ENCODE results near the gene RGPD4.
"Not testable (repeated sequence)": the region's sequence is repeated elsewhere in the genome, so short reads cannot be mapped to it uniquely, and the experiment has no call there.

The RGPD4 gene

DNA sequence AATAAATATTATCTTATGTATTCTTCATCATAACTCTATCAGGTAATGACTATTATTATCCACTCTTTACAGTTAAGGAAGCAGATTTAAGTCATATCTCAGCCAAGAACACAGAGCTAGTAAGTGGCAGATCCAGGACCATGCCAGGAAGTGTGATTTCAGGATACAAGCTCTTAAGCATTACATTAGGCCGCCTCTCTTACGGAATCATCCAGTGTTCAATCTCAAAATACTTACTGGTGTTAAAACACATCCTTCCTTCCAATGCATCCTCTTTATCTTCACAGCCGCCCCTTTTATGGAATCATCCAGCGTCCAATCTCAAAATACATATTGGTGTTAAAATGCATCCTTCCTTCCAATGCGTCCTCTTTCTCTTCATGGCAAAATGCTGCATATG, 14.7 kb upstream of the RGPD4 start:
- ChIA-PET POLR2A (no interaction called here), CTCF (no interaction called here)
- DNase-seq (ENCODE audit: extremely low spot score), result no peak
- TF ChIP-seq FOXK2 (IDR thresholded peaks at IDR 0.05) (no peak), HDGF (IDR thresholded peaks at IDR 0.05; ENCODE audit: borderline replicate concordance) (no peak), FOXA1 (IDR thresholded peaks at IDR 0.05) (no peak), FOXM1 (IDR thresholded peaks at IDR 0.05; ENCODE audit: borderline replicate concordance) (no peak), NFRKB (IDR thresholded peaks at IDR 0.05) (no peak), L3MBTL2 (conservative IDR thresholded peaks at IDR 0.05) (no peak), LEF1 (IDR thresholded peaks at IDR 0.05; ENCODE audit: borderline replicate concordance) (no peak), ARNT (IDR thresholded peaks at IDR 0.05) (no peak), CTBP1 (IDR thresholded peaks at IDR 0.05; ENCODE audit: borderline replicate concordance) (no peak), ZNF384 (IDR thresholded peaks at IDR 0.05) (no peak), BHLHE40 (IDR thresholded peaks at IDR 0.05; ENCODE audit: borderline replicate concordance) (no peak), SUZ12 (IDR thresholded peaks at IDR 0.05) (no peak)
- TF ChIP-seq, protein P1, sequence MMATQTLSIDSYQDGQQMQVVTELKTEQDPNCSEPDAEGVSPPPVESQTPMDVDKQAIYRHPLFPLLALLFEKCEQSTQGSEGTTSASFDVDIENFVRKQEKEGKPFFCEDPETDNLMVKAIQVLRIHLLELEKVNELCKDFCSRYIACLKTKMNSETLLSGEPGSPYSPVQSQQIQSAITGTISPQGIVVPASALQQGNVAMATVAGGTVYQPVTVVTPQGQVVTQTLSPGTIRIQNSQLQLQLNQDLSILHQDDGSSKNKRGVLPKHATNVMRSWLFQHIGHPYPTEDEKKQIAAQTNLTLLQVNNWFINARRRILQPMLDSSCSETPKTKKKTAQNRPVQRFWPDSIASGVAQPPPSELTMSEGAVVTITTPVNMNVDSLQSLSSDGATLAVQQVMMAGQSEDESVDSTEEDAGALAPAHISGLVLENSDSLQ (IDR thresholded peaks at IDR 0.05), result no peak

DNA sequence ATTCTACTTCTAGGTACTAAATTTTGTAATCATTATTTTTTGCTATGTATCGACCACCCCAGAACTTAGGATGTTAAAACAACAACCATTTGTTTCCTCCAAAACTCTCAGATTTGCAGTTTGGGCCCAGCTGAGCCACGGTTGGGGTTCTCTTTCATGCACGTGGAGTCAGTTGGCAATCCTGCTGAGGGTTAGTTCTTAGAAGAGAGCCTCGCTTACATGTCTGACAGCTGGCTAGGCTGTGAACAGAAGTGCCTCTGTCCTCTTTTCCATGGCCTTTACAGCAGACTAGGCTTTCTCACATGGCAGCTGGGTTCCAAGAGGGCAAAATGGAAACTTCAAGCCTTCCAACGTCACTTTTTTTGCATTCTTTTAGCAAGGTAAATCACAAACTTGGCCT, 9.3 kb upstream of the RGPD4 start:
- DNase-seq (ENCODE audit: extremely low spot score), result no peak
- TF ChIP-seq BHLHE40 (IDR thresholded peaks at IDR 0.05; ENCODE audit: borderline replicate concordance), result no peak
- ChIA-PET POLR2A (no interaction called here), CTCF (no interaction called here)

DNA sequence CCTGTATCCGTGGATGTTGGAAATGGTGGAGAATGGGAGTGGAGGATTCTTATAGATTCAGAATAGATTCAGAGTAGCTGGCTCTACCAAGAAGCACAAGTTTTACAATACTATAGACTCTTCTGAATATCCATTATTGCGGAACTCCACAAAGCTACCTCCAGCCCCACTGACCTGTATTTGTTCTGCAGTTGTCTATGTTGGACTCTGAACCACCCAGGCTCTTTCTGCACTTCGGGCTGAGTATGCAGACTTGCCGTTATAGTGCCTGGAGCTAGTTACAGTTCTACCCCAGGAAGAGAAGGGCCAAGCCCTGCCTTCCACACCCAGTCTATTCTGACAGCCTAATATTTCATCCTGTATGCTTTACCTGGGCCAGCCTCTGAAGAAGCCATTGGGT, 4.4 kb upstream of the RGPD4 start:
- POLR2A ChIA-PET, result no interaction called here
- TF ChIP-seq CTBP1 (IDR thresholded peaks at IDR 0.05; ENCODE audit: borderline replicate concordance) (no peak), LEF1 (IDR thresholded peaks at IDR 0.05; ENCODE audit: borderline replicate concordance) (no peak), ELF4 (IDR thresholded peaks at IDR 0.05) (no peak), FOXM1 (IDR thresholded peaks at IDR 0.05; ENCODE audit: borderline replicate concordance) (no peak), FOXK2 (IDR thresholded peaks at IDR 0.05) (no peak), FOXA1 (IDR thresholded peaks at IDR 0.05) (no peak), HDGF (IDR thresholded peaks at IDR 0.05; ENCODE audit: borderline replicate concordance) (no peak), SUZ12 (IDR thresholded peaks at IDR 0.05) (no peak)
- TF ChIP-seq, protein P1 (IDR thresholded peaks at IDR 0.05), result no peak
- DNase-seq (ENCODE audit: extremely low spot score), result no peak
- CTCF ChIA-PET, result no interaction called here

DNA sequence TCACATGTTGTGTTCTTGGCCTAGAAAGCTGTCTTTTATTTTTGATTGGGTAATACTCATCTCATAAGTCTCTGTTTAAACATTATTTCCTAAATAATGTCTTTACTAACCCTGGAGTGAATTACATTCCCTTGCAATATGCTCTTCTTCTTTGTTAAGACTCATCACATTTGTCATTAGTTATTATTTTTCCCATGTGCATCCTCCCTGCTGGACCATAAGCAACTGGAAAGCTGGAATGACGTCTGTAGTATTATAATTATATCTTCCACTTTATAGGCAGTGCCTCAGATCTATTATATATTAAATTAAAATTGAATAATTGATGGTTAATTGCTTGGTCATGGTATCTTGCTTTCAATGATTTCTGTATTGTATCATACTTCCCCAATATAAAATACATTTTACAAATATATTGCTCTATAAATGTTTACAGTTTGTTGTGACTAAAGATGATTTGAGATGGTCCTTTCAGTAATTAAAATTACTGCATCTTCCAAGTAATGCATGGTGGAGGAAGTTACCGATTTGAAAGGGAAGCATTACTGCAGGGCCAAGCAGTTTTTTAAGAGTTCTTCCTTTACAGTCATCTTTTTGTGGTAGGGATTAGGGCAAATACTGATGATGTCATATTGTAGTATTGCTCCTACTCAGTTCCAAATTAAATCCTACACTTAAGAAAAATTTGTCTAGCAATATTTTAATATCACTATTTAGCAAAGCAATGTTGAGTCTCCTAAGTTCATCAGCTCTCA, 2.1 kb upstream of the RGPD4 start:
- TF ChIP-seq ARNT (IDR thresholded peaks at IDR 0.05) (no peak), FOXK2 (IDR thresholded peaks at IDR 0.05) (no peak), FOXM1 (IDR thresholded peaks at IDR 0.05; ENCODE audit: borderline replicate concordance) (no peak), BHLHE40 (IDR thresholded peaks at IDR 0.05; ENCODE audit: borderline replicate concordance) (no peak), HDGF (IDR thresholded peaks at IDR 0.05; ENCODE audit: borderline replicate concordance) (no peak), L3MBTL2 (conservative IDR thresholded peaks at IDR 0.05) (no peak)
- TF ChIP-seq, protein P1 (IDR thresholded peaks at IDR 0.05), result no peak
- POLR2A ChIA-PET, result no interaction called here
- DNase-seq (ENCODE audit: extremely low spot score), result no peak
- CTCF ChIA-PET, result no interaction called here

DNA sequence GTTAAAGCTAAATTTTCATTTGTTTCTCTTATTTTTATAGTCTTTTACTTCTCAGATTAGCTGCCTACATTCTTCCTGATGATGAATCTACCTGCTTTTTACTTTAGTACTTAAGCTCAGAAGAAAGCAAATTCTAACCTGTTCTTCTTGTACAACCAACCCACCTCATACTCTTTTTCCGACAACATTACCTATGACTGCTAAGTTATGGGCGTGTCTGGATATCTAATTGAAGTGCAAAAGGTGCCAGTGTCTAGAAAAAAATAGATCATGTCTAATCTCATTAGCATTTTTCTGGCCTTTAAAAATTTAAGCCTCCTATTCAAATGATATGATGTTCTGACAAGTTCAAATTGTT, 1.5 kb upstream of the RGPD4 start:
- ChIA-PET CTCF (no interaction called here), POLR2A (no interaction called here)
- DNase-seq (ENCODE audit: extremely low spot score), result no peak
- TF ChIP-seq, protein P1 (IDR thresholded peaks at IDR 0.05), result no peak
- no peak for TF ChIP-seq HDGF (IDR thresholded peaks at IDR 0.05; ENCODE audit: borderline replicate concordance)
- TF ChIP-seq TARDBP (IDR thresholded peaks at IDR 0.05), result no peak
- TF ChIP-seq SUZ12 (IDR thresholded peaks at IDR 0.05), result no peak
- TF ChIP-seq ZNF384 (IDR thresholded peaks at IDR 0.05), result no peak
- TF ChIP-seq FOXA1 (IDR thresholded peaks at IDR 0.05), result no peak
- no peak for TF ChIP-seq L3MBTL2 (conservative IDR thresholded peaks at IDR 0.05)
- TF ChIP-seq ELF4 (IDR thresholded peaks at IDR 0.05), result no peak
- TF ChIP-seq FOXK2 (IDR thresholded peaks at IDR 0.05), result no peak
- no peak for TF ChIP-seq CTBP1 (IDR thresholded peaks at IDR 0.05; ENCODE audit: borderline replicate concordance)
- TF ChIP-seq LEF1 (IDR thresholded peaks at IDR 0.05; ENCODE audit: borderline replicate concordance), result no peak
- TF ChIP-seq NFRKB (IDR thresholded peaks at IDR 0.05), result no peak
- no peak for TF ChIP-seq FOXM1 (IDR thresholded peaks at IDR 0.05; ENCODE audit: borderline replicate concordance)
- no peak for TF ChIP-seq SP1 (IDR thresholded peaks at IDR 0.05)
- no peak for TF ChIP-seq BHLHE40 (IDR thresholded peaks at IDR 0.05; ENCODE audit: borderline replicate concordance)
- no peak for TF ChIP-seq ARNT (IDR thresholded peaks at IDR 0.05)

DNA sequence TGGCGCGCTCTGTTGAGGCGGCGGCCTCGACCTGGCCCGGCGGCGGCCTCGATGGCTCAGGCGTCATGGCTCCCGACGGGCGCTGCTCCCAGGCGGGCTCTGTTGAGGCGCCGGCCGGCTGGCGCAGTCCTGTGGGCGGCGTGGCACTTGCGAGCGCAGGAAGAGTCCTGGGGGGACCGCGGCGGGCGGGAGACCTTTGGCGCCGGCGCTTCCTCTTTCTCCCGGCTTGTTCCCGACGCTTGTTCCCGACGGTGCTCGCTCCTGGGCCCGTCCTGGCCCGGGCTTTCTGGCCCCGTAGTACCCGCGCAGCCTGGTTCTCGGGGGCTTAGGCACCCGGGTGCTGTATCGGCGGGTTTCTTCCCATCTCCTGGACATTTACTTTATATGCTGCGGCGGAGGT, 2.8 kb downstream of the RGPD4 start:
- CTCF ChIA-PET; DNase-seq (ENCODE audit: extremely low spot score); POLR2A ChIA-PET: not testable (repeated sequence)

DNA sequence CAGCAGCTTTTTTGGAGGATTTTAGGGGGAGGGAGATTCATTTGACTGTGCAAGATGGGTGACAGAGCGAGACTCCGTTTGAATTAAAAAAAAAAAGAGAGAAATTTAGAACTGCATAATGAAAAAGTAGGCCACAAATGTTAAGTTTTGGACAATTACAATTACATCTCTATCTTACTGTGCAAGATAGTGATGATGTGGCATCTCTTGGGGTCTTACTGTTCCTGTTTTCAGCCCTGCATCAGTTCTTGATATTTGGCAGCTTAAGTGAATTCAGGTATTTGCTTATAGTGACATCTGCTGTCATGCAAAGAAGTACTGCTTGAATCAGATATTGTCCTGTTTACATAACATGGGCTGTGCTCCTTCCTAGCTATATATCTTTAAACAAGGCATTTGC, 6.5 kb downstream of the RGPD4 start:
- CTCF ChIA-PET; DNase-seq (ENCODE audit: extremely low spot score); POLR2A ChIA-PET: not testable (repeated sequence)

DNA sequence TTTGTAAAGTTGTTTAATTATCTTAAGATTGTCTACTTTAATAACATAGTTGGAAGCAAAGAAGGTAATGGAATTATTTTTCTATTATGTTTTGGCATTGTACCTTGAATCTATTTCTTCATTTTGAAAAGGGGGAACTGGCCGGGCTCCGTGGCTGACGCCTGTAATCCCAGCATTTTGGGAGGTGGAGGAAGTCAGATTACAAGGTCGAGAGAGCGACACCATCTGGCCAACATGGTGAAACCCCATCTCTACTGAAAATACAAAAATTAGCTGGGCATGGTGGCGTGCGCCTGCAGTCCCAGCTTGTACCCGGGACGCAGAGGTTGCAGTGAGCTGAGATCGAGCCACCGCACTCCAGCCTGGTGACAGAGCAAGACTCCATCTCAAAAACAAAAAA, 6.9 kb downstream of the RGPD4 start:
- DNase-seq (ENCODE audit: extremely low spot score); POLR2A ChIA-PET; CTCF ChIA-PET: not testable (repeated sequence)

DNA sequence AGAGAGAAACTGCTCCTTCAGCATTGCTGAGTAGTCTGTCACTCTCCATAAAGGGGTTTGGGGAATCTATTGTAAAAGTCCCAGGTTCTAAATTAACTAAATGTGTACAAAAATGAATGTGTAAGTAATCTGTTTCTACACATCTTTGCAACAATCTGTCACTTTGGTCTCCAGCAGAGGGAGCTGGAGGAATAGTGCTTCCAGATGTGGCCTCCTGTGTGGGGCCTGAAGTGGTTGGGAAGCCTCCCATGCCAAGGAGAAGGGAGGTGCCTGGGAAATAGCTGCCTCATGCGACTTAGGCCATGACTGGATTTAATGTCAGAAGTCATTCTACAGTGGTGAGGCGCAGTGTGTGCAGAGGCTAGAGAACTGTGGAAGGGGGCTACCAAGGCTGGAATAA, 89.4 kb downstream of the RGPD4 start:
- CTCF ChIA-PET; DNase-seq (ENCODE audit: extremely low spot score); POLR2A ChIA-PET: not testable (repeated sequence)

DNA sequence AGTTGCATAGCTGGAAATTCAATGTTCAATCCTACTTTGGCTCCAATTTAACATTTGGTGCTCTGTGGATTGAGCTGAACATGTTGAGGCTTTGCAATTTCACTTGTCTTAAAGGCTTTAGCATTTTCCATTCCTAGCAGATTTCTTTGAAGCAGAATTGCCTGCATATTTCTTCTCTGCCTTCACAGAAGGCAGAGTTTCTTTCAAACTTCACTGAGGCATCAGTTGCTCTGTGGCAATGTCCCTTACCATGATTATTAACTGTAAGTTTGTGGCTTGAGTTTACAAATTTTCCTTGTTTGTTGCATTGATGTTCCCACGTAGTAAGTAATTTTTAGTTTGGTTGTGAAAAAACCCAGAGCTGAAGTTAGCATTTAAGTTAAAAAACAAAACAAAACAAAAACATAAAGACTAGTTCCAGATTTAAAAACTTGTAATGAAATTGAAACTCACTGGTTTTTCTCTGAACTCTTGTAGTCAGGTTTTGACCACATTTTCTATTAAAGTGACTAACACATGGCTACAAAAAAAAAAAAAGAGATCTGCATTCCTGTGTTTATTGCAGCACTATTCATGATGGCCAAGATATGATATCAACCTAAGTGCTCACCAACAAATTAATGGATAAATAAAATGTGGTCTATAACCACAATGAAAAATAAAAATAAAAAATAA, 90.1 kb downstream of the RGPD4 start:
- DNase-seq (ENCODE audit: extremely low spot score); POLR2A ChIA-PET: not testable (repeated sequence)
- CTCF ChIA-PET, result interaction anchor here (0.6 kb wide), 1 partner anchor 109 kb away, joined by 3 read pairs; no protein-coding TSS in a partner anchor

Measured in HEK293T (cell line).